Measurements from ENCODE around the gene RP2. TPM values are rescaled to one million over a fixed set of nuclear protein-coding genes. Genes with fewer than 3 reads are reported as not detected.

RP2 gene
- total RNA-seq, 1 donor from 2014 or later = 16.6 TPM

DNA sequence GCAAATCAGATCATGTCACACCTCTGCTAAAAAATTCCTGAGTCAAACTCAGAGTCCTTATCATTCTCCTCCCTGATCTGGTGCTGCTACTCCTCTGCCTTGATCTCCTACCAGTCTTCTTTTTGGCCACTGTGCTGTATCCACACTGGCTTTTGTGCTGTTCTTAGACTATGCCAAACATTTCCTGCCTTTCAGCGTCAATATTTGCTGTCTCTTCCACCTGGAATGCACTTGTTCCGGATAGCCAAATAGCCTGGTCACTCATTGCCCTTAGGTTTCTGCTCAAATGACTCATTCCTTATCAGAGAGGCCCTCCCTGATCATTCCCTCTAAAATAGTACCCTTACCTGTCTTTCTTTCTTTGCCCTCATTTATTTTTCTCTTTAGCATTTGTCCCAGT is 24.4 kb upstream of the RP2 start:
- no peaks in the 10 kb centered on the region for H3K27me3 Mint-ChIP-seq (ENCODE audit: unreplicated experiment)

DNA sequence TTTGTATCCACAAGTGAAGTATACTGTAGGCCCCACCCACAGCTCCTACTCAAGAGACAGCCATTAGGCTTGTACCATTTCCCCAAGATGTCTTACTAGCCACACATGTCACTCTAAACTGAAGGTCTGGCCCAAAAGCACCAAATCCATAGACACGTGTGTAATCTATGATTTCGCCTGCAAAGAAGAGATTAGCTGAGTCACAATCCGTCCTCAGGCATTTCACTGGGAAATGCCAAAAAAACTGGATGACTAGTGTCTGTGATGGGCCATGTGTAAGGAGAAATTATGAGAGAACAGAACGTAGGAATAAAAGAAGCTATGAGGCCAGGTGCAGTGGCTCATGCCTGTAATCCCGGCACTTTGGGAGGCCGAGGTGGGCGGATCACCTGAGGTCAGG is 21.9 kb upstream of the RP2 start:
- no peak for DNase-seq (ENCODE audit: low spot score)
- TF ChIP-seq, protein P1, sequence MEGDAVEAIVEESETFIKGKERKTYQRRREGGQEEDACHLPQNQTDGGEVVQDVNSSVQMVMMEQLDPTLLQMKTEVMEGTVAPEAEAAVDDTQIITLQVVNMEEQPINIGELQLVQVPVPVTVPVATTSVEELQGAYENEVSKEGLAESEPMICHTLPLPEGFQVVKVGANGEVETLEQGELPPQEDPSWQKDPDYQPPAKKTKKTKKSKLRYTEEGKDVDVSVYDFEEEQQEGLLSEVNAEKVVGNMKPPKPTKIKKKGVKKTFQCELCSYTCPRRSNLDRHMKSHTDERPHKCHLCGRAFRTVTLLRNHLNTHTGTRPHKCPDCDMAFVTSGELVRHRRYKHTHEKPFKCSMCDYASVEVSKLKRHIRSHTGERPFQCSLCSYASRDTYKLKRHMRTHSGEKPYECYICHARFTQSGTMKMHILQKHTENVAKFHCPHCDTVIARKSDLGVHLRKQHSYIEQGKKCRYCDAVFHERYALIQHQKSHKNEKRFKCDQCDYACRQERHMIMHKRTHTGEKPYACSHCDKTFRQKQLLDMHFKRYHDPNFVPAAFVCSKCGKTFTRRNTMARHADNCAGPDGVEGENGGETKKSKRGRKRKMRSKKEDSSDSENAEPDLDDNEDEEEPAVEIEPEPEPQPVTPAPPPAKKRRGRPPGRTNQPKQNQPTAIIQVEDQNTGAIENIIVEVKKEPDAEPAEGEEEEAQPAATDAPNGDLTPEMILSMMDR (IDR thresholded peaks at IDR 0.05; ENCODE audit: unreplicated experiment) = no peak
- Mint-ChIP-seq H3K27me3 (ENCODE audit: unreplicated experiment) (no peaks in the 10 kb centered on the region), H3K4me3 (ENCODE audit: unreplicated experiment) (no peak overlapping the region), H3K36me3 (ENCODE audit: low read depth, unreplicated experiment) (no peaks in the 10 kb centered on the region), H3K9me3 (ENCODE audit: unreplicated experiment) (no peaks in the 10 kb centered on the region), H3K4me1 (ENCODE audit: unreplicated experiment) (peaks cover 12% of the 10 kb centered on the region), H3K27ac (ENCODE audit: unreplicated experiment) (no peak overlapping the region)

More for the DNA sequence above, 24.4 kb upstream of the RP2 start:
- DNase-seq (ENCODE audit: low spot score) = no peak
- TF ChIP-seq, protein P1 (IDR thresholded peaks at IDR 0.05; ENCODE audit: unreplicated experiment) = no peak
- Mint-ChIP-seq H3K36me3 (ENCODE audit: low read depth, unreplicated experiment) (no peaks in the 10 kb centered on the region), H3K4me1 (ENCODE audit: unreplicated experiment) (peaks cover 12% of the 10 kb centered on the region), H3K9me3 (ENCODE audit: unreplicated experiment) (no peaks in the 10 kb centered on the region), H3K4me3 (ENCODE audit: unreplicated experiment) (no peak overlapping the region), H3K27ac (ENCODE audit: unreplicated experiment) (peak overlapping the region; percentile 48)

DNA sequence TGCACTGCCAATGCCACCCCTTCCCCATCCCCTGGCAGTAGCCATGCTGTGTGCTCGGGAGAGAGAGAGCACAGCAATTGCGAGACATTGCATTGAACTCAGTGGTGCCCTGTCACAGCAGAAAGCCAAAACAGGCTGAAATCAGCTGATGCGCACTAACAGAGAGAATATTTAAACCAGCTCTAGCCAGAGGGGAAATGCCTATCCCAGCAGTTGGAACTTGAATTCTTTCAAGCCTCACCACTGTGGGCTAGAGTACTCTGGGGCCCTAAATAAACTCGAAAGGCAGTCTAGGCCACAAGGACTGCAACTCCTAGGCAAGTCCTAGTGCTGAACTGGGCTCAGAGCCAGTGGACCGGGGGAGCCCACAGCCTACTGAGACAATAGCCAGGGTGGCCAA is 17.7 kb upstream of the RP2 start:
- no peak for DNase-seq (ENCODE audit: low spot score)
- Mint-ChIP-seq H3K9me3 (ENCODE audit: unreplicated experiment) (no peaks in the 10 kb centered on the region), H3K4me1 (ENCODE audit: unreplicated experiment) (peaks cover 19% of the 10 kb centered on the region), H3K27me3 (ENCODE audit: unreplicated experiment) (no peaks in the 10 kb centered on the region), H3K4me3 (ENCODE audit: unreplicated experiment) (no peak overlapping the region), H3K36me3 (ENCODE audit: low read depth, unreplicated experiment) (no peaks in the 10 kb centered on the region), H3K27ac (ENCODE audit: unreplicated experiment) (no peak overlapping the region)
- TF ChIP-seq, protein P1 (IDR thresholded peaks at IDR 0.05; ENCODE audit: unreplicated experiment) = no peak

DNA sequence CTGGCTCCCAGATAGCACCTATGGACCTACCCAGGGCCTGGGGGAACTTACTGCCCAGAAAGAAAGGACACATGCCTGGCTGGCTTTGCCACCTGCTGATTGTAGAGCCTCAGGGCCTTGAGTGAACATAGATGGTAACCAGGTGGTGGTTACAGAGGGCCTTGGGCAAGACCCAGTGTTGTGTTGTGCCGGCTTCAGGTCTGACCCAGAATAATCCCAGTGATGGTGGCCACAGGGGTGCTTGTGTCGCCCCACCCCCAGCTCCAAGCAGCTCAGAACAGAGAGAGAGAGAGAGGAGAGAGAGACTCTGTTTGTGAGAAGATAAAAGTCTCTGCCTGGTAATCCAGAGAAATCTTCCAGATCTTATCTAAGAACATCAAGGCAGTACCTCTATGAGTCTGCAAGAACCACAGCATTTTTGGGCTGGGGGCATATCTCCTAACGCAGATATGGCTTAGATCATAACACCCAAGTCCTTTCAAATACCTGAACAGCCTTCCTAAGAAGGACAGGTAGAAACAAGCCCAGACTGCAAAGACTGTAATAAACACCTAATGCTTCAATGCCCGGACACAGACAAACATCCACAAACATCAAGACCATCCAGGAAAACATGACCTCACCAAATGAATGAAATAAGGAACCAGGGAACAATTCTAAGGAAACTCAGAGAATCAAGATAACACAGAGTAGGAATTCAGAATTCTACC is 16.3 kb upstream of the RP2 start:
- DNase-seq (ENCODE audit: low spot score) = no peak
- Mint-ChIP-seq H3K4me3 (ENCODE audit: unreplicated experiment) (no peak overlapping the region), H3K27ac (ENCODE audit: unreplicated experiment) (peak overlapping the region; percentile 95), H3K36me3 (ENCODE audit: low read depth, unreplicated experiment) (no peaks in the 10 kb centered on the region), H3K4me1 (ENCODE audit: unreplicated experiment) (peaks cover 19% of the 10 kb centered on the region), H3K27me3 (ENCODE audit: unreplicated experiment) (no peaks in the 10 kb centered on the region), H3K9me3 (ENCODE audit: unreplicated experiment) (no peaks in the 10 kb centered on the region)
- TF ChIP-seq, protein P1 (IDR thresholded peaks at IDR 0.05; ENCODE audit: unreplicated experiment) = no peak

DNA sequence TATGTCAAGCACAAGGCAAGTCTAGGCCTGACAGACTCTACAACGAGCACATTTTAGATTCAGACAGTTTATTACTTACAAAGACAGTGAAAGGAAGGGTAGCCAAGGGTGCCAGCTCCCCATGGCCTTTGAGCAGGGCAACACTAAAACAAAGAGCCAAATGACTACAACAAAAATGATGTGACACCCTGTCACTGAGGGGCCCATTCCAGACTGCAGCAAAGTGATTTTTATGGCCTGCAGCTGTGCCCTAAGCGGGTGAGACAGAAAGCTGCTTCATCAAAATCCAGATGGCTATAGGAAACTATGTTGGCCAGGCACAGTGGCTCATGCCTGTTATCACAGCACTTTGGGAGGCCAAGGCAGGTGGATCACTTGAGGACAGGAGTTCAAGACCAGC is 13.4 kb upstream of the RP2 start:
- TF ChIP-seq, protein P1 (IDR thresholded peaks at IDR 0.05; ENCODE audit: unreplicated experiment) = no peak
- no peak overlapping the region for H3K27ac Mint-ChIP-seq (ENCODE audit: unreplicated experiment)
- H3K4me1 Mint-ChIP-seq (ENCODE audit: unreplicated experiment) = peaks cover 19% of the 10 kb centered on the region
- no peaks in the 10 kb centered on the region for H3K27me3 Mint-ChIP-seq (ENCODE audit: unreplicated experiment)
- DNase-seq (ENCODE audit: low spot score) = no peak
- no peak overlapping the region for H3K4me3 Mint-ChIP-seq (ENCODE audit: unreplicated experiment)
- no peaks in the 10 kb centered on the region for H3K9me3 Mint-ChIP-seq (ENCODE audit: unreplicated experiment)
- no peaks in the 10 kb centered on the region for H3K36me3 Mint-ChIP-seq (ENCODE audit: low read depth, unreplicated experiment)
